Sigmoid colon (tissue), 4 donors: ENCODE results near the gene GPC3.

Source experiments
- EP300 ChIP-seq, 4 donors: sonication (generic); formaldehyde crosslinking; IDR thresholded peaks; one replicate each; pipeline ENCODE4 v1.6.1; 2017; ENCODE audit warnings: antibody characterized with exemption in 4 of 4
- POLR2A ChIP-seq, 2 donors: fragments of 450-650 bp; IDR thresholded peaks; one replicate each; pipeline ENCODE4 v1.6.1; 2016; ENCODE audit warnings: antibody characterized with exemption in 2 of 2, mild to moderate bottlenecking in 2 of 2, moderate library complexity in 2 of 2
- POLR2AphosphoS5 ChIP-seq, 4 donors: sonication (generic); formaldehyde crosslinking; IDR thresholded peaks; one replicate each; pipeline ENCODE4 v1.6.1; 2017; ENCODE audit warnings: antibody characterized with exemption in 4 of 4
- TF ChIP-seq, protein P1 (sequence below), 4 experiments: fragments of 450-650 bp in 3 of 4; fragments of 200-600 bp in 1 of 4; IDR thresholded peaks; one replicate each; pipeline ENCODE4 v1.5.1; 2016 to 2019; ENCODE audit warnings: antibody characterized with exemption in 4 of 4, mild to moderate bottlenecking in 3 of 4, moderate library complexity in 2 of 4

- TF ChIP-seq, protein P1, sequence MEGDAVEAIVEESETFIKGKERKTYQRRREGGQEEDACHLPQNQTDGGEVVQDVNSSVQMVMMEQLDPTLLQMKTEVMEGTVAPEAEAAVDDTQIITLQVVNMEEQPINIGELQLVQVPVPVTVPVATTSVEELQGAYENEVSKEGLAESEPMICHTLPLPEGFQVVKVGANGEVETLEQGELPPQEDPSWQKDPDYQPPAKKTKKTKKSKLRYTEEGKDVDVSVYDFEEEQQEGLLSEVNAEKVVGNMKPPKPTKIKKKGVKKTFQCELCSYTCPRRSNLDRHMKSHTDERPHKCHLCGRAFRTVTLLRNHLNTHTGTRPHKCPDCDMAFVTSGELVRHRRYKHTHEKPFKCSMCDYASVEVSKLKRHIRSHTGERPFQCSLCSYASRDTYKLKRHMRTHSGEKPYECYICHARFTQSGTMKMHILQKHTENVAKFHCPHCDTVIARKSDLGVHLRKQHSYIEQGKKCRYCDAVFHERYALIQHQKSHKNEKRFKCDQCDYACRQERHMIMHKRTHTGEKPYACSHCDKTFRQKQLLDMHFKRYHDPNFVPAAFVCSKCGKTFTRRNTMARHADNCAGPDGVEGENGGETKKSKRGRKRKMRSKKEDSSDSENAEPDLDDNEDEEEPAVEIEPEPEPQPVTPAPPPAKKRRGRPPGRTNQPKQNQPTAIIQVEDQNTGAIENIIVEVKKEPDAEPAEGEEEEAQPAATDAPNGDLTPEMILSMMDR (IDR thresholded peaks at IDR 0.05), result no peak
- no peak for TF ChIP-seq EP300 (IDR thresholded peaks at IDR 0.05)
- no peak for TF ChIP-seq POLR2A (IDR thresholded peaks at IDR 0.05)
- no peak for TF ChIP-seq POLR2AphosphoS5 (IDR thresholded peaks at IDR 0.05)
These were observed 3.5 kb downstream of the GPC3 start for GRCh38 chrX:133981924-133982323.
